Activated gamma-delta T cell treated with Interleukin-2 at 50 U/mL for 16 hours (primary cell): ENCODE data around the gene ALDH1L1.

Source experiments
- DNase-seq: peaks from one replicate; pipeline ENCODE4 v3.0.0-alpha.2; 2020

Gene ALDH1L1

GRCh38 chr3:126117786-126118185, 62.6 kb downstream of the ALDH1L1 start:
- no peak for DNase-seq

- DNase-seq: no peak
These were observed 63.2 kb downstream of the ALDH1L1 start for GRCh38 chr3:126117212-126117611.

GRCh38 chr3:126116526-126116925, 63.9 kb downstream of the ALDH1L1 start:
- DNase-seq: no peak

- DNase-seq: no peak
These were observed 65.7 kb downstream of the ALDH1L1 start for GRCh38 chr3:126114443-126115386.

- DNase-seq: no peak
These were observed 66.5 kb downstream of the ALDH1L1 start for GRCh38 chr3:126113733-126114442.

- DNase-seq: no peak
These were observed 67.2 kb downstream of the ALDH1L1 start for GRCh38 chr3:126113238-126113555.

- DNase-seq: no peak
These were observed 67.7 kb downstream of the ALDH1L1 start for GRCh38 chr3:126112531-126113237.

GRCh38 chr3:126111566-126112475, 68.6 kb downstream of the ALDH1L1 start:
- no peak for DNase-seq

GRCh38 chr3:126111126-126111551, 69.2 kb downstream of the ALDH1L1 start:
- DNase-seq: no peak

GRCh38 chr3:126110431-126111125, 69.8 kb downstream of the ALDH1L1 start:
- DNase-seq: no peak

GRCh38 chr3:126109880-126110235, 70.5 kb downstream of the ALDH1L1 start:
- DNase-seq: no peak

GRCh38 chr3:126109146-126109879, 71.1 kb downstream of the ALDH1L1 start:
- DNase-seq: no peak

- no peak for DNase-seq
These were observed 71.7 kb downstream of the ALDH1L1 start for GRCh38 chr3:126108676-126109050.

GRCh38 chr3:126107957-126108675, 72.3 kb downstream of the ALDH1L1 start:
- DNase-seq: no peak

GRCh38 chr3:126107203-126107939, 73.0 kb downstream of the ALDH1L1 start:
- DNase-seq: no peak

GRCh38 chr3:126106336-126107202, 73.8 kb downstream of the ALDH1L1 start:
- no peak for DNase-seq

- no peak for DNase-seq
These were observed 74.6 kb downstream of the ALDH1L1 start for GRCh38 chr3:126105691-126106187.
